ENCODE measurements around the gene TYMS.

The TYMS gene

DNA sequence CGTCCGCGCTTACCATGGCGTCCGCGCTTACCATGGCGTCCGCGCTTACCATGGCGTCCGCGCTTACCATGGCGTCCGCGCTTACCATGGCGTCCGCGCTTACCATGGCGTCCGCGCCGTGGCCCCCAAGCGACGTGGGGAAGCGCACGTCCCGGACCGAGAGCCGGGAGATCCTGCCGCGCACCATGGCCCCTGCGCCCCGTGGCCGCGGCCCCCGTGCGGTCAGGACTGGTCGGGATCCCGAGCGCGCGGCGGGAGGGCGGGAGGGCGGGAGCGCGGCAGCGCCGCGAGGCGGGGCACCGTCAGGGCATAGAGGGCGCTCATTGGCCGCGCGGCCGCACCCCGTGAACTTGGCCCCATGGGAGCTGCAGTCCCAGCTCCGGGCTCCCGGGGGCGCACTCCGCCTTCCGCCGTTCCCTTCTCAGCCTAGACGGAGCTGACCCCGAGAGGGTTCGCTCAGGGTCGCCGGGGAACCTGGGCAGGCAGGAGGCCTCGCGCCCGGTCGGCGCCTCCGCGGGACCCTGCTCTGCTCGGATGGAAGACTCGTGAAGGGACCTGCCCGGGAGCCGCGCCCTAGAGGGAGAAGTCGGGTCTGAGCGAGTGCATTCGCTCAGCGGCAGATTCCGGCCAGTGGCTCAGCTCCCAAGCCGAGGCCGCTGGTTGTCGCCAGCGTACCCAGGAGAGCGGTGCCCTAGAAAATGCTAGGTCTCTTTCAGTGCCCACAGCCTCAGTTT lies 55.1 kb downstream of the TYMS start, which contains the start of gene ENOSF1:
Gene ENOSF1, minus strand, starts transcription at position 230 of the 734 bp plus-strand sequence. Its CDS starts 43 bp downstream, at position 187.
- peak; percentile 57 to 90 (median 67) for DNase-seq

DNA sequence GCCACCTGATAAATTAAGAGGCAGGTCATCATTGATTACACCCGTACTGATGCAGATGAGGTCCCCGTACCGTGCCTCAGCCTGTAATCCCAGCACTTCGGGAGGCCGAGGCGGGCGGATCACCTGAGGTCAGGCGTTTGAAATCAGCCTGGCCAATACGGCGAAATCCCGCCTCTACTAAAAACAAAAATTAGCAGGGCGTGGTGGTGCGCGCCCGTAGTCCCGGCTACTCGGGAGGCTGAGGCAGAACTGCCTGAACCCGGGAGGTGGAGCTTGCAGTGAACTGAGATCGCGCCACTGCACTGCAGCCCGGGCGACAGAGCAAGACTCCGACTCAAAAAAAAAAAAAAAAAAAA lies 55.7 kb downstream of the TYMS start:
- peak in 1 of 5 donors; percentile 5 for DNase-seq

DNA sequence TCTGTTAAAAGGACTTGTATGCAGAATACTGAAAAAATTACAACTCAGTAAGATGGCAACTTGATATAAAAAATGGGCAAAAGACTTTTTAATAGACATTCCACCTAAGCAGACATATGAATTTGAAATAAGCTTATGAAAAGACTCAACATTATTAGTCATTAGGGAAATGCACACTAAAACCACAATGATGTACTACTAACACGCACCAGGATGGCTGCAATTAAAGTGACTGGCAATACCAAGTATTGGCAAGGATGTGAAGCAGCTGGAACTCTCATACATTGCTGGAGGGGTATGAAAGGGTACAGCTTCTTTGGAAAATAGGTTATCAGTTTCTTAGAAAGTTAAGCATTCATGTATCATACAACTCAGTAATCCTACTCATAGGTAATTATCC lies 58.2 kb downstream of the TYMS start:
- DNase-seq = peak in 1 of 5 donors; percentile 76

DNA sequence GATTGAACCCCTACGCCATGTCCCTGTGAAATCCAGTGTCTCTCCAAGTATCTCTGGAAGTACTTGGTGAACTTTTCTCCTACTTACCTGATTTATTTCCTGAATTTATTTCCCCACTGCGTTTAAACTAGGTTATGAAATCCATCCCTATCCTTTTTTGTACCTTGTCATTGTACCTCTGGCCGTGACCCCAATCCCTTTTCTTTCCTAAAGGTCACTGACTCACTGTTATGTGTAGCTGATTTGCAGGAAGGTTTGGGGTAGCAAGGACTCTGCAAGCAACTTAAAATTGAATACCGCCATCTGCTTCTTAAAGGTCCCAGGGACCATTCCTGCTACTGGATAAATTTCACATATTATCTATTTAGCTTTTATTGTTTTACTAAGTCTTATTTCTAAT lies 59.5 kb downstream of the TYMS start:
- DNase-seq = no peak
